ENCODE data around the gene TANC1. TPM values are rescaled to one million over a fixed set of nuclear protein-coding genes. Genes with fewer than 3 reads are reported as not detected.
"Not testable (repeated sequence)": the region's sequence is repeated elsewhere in the genome, so short reads cannot be mapped to it uniquely, and the experiment has no call there.

TANC1 gene
- total RNA-seq, 1 donor from 2014 or later, result 92.6 TPM

DNA sequence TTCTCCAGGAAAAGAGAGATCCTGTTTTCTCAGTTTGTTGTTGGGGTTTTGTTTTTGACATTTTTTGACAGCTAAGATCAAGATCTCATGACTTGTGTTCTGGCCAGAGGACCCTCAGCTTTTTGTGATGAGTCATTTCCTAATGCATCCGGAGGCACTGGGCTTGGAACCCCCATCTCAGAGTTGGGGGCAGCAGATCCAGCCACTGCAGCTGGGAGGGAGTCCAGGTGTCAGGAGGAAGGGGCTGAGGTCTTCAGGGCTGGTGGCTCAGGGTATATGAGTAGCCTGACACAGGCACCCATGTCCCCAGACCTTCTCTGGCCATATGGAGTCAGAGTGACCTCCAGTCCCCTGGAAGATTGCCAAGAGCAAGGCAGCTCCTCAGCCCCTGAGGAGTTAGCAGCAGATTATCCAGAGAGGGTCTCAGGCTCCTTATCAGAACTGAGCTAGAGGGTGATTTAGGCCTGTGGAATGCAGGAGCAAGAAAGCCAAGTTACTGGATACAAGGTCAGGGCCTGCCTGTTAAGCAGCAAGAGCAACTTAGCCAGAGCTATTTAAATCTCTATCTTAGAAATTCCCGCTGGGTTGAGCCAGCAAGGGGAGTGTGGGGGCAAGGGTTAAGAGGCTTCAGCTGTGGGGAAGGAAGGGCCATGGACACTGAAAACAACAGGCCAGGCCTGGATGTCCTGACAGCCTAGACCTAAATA, 62.4 kb downstream of the TANC1 start:
- DNase-seq, result peak; percentile 92

DNA sequence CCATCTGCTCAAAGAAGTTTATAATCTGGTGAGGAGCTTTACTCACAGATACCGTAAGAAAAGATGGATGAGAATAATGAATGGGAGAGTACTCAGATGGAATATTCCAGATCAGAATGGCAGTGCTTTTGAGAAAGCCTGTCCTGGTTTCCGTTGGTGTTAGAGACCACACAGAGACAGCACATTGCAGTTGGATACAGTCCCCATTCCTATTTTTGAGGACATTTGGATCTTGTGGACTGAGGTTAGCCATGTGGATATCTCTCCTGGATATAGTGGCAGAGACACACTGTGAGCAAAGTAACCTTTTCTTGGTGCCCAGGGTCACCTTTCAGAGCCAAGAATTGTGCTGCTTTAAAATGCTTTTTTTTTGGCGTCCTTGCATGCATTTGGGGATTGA, 63.7 kb downstream of the TANC1 start:
- DNase-seq, result no peak

DNA sequence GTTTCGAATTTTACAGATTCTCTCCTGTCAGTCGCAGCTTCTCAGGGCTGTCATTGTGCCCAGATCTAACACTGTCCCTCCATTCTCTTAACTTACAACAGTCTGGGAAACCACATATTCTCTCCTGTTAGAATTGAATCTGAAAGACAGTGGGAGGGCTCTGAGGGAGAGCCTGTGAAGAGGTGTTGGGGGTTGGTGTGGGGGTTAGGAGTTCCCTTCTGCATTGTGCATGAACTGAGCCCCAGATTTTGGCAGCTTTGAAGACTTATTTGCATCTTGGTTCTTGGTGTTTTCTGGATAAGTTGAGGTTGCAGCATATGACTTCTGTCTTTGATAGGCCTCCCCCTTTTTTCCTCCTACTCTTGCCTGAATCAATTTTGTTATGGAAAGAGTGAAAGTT, 64.1 kb downstream of the TANC1 start:
- DNase-seq, result no peak

DNA sequence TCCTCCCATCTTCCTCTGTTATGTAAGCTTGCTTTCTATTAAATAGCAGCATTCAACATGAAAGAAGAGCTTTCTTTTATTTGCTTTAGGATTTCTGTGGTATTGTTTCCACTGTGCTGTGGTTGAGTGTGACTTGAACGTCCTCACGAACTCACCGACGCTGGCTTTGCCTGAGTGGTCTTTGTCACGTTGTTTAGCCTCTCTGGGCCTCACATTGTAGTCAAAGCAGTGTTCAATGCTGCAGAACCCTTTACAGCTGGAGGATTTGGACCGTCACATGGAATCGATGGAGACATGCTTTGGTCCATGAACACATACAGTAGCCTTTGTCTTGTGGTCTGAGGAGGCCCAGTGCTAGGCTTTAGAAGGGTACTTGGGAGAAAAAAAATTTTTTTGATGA, 66.3 kb downstream of the TANC1 start:
- no peak for DNase-seq

DNA sequence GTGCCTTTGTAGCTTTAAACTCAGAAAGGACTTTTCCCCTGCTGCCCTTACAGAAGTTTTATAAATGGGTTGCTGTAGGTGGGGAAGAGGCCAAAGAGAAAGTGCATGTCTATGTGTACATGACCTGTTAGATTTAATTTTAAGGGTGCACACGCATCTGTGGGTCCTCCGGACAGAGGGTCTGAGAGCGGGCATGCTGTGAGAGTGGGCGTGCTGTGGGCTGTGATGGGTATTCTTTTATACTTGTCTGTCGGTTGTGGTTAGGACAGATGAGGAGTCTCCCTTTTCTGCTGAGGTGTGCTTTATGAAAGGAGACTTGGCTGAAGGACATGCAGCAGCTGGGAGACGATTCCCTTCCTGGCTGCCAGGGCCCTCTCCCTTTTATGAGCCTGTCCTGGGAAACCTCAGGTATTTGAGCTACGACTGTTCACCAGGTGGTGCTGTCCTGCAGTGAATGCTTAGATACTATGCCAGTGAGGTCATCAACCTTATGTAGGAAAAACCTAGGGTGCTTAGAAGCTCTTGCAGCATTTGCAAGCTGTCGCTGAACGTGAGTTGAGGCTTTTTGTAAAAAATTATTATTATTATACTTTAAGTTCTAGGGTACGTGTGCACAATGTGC, 67.5 kb downstream of the TANC1 start:
- DNase-seq, result peak; percentile 68

DNA sequence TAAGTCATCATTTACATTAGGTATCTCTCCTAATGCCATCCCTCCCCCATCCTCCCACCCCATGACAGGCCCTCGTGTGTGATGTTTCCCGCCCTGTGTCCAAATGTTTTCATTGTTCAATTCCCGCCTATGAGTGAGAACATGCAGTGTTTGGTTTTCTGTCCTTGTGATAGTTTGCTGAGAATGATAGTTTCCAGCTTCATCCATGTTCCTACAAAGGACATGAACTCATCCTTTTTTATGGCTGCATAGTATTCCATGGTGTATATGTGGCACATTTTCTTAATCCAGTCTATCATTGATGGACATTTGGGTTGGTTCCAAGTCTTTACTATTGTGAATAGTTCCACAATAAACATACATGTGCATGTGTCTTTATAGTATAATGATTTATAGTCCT, 68.0 kb downstream of the TANC1 start:
- DNase-seq, result not testable (repeated sequence)

DNA sequence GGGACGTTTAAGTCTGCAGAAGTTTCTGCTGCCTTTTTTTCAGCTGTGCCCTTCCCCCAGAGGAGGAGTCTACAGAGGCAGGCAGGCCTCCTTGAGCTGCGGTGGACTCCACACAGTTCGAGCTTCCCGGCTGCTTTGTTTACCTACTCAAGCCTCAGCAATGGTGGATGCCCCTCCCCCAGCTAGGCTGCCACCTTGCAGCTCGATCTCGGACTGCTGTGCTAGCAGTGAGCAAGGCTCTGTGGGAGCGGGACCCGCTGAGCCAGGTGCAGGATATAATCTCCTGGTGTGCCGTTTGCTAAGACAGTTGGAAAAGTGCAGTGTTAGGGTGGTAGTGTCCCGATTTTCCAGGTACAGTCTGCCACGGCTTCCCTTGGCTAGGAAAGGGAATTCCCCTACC, 72.9 kb downstream of the TANC1 start:
- DNase-seq, result not testable (repeated sequence)

DNA sequence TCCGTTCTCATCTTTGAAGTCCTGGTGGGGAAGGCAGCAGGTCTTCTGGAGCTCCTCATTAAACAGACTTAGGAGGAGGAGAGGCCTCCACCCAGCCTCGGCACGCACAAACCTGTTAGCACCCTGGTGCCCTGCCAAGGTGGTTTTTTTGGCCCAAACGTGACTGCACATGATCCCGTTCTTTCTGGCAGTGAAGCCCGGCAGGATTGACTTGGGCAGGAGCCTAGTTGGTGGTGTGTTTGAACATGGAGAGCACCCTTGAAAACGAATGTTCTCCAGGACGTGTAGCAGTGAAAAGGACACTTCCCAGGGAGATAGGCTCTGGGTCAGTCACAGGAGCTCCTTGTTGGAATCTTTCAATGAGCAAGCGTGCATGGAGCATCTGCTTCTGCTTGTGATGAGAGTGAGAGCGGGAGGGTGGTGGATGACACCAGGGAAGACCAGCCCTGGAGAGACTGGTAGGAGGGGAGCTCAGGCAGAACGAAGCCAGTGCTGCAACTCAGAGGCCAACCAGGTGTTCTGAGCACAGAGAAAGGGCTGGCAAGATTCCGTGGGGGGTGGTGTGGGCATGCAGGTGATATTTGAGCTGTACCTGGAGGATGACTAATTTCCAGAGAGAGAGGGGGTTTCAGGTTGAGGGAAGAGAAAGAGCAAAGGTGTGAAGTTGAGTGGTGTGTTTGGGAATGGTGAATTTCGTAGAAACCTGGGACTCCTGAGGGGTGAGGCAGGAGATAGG, 73.8 kb downstream of the TANC1 start:
- DNase-seq, result no peak

DNA sequence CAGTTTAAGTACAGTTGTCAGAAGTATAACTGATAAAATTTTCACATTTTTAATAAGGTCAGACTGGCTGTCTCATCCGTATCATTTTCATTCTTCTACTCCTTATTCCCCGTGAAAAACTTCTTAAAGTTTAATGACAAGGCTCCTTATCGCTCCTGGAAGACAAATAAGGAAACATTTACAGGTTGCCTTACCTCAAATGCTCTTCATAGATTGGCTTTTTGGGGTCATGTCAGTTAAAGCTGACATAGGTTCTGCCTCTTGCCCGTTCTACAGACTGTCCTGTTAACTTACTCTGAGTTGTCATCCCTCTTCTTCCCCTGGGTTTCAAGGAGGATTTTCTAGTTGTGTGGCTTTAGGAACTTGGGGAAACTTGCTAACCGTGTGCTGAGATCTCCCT, 75.3 kb downstream of the TANC1 start:
- no peak for DNase-seq

DNA sequence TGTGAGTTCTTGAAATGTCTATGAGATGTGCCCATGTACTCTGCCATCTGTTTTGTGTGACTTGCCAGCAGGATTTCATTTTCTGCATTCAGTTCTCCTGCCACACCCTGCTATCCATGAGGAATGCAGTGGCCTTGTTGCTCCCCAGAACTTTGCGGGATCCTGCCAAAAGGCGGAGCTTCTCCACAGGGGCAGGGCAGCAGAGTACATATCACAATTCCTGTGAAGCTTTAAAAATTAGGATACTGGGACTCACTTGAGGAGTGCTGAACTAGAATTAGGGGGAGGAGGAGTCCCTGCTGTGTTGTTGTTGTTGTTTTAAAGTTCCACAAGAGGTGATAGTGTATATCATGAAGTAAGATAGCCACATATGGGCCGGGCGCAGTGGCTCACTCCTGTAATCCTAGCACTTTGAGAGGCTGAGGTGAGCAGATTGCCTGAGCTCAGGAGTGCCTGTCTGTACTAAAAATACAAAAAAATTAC, 76.4 kb downstream of the TANC1 start:
- no peak for DNase-seq

DNA sequence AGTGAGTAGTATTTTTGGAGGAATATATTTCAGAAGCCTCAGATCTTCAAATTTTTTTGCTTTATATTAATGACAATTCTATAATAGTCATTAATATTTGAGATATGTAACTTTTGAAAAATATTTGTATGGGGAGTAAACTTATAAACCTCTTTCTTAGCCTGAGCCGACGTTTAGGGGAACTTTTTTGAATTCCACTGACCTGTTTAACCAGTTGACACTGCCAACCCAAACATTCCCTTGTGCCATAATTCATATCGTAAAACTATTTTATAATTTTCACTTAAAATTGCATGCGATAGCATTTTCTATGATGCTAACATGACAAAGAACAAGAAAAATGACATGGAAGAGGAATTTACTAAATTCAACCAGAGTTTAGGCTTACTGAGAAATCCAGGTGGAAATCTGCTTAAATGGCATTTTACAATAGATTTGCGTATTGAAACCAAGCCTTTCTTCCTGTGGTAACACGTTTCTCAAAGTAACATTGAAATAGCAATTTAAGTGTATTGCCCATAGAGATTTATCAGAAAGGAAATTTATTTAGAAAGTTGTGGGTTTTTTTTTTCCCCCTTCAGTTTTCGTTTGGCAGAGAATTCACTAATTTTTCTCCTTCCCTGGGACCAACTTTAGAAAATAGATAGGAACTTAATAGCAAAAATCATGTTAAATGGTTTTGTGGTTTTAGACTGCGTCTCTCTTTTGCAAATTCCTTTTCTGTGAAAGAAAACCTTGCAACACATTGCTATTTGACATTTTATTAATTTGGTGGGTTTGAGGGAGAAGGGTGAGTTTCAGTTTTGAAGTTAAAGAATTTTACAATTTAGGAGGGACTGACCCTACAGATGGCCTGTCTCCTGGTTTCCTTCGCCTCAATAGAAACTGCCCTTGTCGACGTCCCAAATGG, 77.4 kb downstream of the TANC1 start:
- DNase-seq, result no peak

DNA sequence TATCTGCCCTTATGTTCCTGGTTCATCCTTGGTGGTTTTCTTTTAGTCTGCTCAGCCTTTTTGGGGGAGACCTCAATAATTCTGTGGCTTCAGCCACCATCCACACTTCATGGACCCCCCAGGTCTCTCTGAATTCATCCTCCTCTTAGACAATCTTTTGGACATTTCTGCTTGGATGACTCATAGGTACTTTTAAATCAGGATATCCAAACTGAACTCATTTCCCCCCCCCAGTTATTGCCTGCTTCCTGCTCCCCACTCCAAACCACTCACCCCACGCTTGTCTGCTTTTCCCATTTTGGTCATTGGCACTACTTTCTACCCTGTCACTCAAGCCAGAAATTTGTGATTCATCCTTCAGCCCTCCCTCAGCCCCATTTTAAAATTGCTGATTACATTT, 78.5 kb downstream of the TANC1 start:
- DNase-seq, result peak; percentile 77

DNA sequence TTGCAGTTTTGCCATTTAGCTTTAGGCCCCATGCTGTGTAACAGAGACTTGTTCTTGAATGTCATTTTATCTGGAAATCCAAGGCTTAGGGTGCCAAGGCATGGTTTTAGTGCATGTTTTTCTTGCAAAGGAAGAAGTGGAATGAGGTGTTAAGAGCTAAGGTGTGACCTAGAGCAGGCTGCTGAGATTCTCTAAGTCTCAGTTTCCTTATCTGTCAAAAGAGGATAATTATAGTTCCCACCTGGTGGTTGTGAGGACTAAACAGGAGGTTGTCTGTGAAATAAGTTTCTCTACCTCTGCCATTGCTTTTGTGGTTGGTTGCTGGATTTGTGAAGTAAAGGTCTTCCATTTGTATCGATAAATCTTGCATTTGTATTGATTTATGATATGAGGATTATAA, 82.0 kb downstream of the TANC1 start:
- no peak for DNase-seq

DNA sequence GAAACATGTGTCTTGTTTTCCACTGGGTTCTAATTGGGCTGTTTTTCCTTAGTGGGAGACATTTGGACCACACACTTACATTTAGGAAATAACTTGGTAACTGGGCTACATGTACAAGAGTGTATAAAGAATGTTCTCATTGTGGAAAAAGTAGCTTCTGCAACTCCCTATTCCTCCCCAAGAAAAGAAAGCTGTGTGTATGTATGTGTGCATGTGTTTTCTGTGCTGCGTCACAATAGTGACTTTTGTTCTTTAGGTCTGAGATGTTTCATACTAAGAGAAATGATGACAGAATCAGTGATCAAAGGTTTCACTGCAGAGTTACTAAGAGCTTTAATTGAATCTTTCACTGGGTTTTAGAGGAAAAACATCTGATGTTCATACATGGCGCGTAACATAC, 82.7 kb downstream of the TANC1 start:
- no peak for DNase-seq

DNA sequence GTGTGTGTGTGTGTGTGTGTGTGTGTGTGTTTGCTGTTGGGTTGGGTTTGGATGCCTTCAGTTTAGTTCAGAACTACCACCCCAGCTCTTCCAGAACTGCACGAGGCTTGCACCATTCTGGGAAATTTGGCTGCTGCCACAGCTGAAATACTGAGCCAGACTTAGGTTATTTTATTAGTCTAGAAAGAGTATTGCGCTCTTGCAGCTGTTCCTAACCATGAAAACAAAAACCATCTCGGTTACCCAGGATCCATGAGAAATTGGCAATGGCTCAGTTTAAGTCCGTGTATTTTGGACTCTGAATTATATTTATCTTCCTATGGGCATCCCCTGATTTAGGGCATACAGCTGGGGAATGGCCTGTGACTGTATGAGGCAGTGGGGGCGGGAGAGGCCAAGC, 83.2 kb downstream of the TANC1 start:
- DNase-seq, result no peak

DNA sequence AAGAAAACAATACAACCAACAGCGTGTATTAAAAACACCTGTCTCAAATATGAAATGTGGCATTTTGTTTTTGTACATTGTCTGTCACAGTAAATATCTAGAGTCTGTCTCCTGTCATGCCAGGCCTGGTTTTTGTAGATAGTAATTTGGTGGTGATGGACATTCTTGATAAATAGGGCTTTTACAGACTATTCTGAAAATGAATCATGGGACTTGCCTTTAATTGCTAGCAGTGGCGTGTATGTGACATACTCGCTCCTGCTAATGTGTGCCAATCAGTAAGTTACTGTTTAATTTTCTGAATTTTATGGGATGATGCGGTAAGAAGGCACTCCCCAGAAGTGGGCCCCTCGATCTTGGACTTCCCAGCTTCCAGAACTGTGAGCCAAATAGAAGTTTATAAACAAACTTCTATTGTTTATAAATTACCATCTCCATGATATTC, 83.7 kb downstream of the TANC1 start:
- DNase-seq, result no peak

DNA sequence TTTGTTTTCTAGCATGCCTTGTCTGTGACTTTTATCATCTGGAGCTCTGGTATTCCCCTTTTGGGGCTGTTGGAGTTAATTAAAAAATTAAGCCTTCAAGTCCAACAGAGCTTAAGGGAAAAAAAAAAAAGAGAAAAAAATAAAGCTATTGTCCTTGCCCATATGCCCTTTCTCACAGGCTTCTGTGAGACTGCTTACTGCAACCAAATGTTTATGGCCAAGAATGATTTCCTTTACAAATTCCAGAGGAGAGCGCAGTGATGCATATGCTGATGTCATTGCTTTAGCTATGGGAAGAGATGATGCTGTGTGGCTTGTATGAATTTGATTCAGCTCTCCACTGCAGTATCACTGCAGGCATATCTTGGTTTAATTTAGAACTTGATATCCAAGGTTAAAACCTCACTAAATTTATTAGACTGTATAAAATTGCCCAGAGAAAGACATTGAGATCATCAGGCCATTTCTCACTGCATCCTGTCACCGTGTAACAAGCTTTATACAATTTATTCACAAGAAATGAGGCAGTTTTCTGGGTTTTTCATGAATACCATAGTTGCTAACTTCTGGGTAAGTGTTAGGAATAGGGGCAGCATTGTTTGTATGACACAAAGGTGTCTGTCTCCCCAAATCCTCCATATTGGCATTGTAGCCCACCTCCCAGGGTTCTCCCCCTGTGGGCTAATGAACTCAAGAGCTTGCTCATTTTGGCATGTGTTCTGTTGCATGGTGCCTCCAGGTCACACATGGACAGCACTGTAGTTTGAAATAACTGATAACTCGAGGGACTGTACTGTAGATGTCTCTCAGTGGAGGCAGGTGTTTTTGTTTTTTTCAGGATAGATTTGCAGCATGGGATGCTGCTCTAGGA, 85.0 kb downstream of the TANC1 start:
- DNase-seq, result peak; percentile 97

DNA sequence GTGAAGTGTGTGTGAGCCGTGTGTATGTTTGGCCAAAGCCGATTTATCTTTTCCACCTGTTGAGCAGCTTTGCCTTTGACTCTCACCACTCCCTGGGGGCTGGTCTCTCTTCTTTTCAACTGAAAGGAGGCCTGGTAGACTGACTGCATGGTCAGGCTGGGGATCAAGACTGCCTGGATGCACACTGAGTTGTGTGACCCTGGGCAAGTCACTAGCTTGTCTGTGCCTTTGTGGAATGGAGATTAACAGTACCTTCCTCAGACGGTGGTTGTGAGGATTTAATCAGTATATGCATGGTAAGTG, 85.5 kb downstream of the TANC1 start:
- DNase-seq, result no peak

DNA sequence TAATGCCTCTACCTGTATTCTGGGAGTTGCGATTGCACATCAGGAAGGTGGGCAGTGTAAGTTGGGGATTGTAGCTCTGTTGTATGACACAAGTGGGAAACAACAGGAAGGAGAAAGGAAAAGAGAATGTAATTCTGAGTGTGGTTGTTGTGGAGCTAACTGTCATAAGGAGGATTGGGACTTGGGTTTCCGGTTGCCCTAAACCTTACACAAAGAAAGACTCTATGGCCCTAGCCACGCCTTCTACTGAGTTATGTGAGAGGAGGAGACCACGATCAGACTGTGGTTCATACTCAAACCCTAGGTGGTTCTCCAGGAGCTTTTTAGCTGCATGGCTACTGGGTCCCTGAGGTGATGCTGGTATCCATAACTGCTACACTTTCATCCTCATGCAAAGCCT, 86.5 kb downstream of the TANC1 start:
- DNase-seq, result peak; percentile 43

DNA sequence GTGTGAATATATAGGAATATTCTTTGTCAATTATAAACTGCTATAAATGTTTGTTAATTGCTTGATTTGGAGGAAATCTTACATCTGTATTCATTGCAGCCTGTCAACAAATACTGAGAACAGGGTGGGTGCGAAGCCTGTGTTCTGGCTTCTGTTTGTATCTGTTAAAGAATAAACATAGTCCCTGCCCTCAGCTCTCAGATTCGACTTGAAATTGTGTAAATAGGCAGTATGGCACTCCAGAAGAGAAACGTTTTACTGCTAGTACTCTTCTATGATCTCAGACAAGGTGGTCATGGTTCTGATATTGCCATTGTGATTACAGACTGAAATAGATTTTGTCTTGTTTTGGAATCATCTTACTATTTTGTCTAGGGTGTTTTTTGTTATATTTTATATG, 92.1 kb downstream of the TANC1 start:
- no peak for DNase-seq

DNA sequence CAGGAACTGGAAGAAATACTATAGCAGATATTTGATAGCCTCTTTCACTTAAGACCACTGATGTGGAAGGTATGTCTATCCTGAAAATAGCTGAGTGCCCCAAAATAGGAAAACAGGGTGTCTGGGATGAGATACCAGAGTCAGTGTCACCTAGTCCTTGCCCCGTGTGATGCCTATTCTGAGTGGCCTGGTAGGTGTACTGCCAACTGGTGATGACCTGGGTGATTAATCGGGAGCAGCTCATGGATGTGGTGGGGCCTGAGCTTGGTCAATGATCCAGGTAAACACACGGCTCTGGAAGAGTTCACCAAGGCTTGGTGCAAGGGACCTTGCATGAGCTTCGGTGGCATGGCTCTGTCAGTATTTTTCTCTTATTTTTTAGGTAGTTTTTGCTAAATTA, 95.2 kb downstream of the TANC1 start:
- no peak for DNase-seq
